ENCODE data around the gene FUOM. TPM values are rescaled to one million over a fixed set of nuclear protein-coding genes. Genes with fewer than 3 reads are reported as not detected.
"Not testable (repeated sequence)": the region's sequence is repeated elsewhere in the genome, so short reads cannot be mapped to it uniquely, and the experiment has no call there.

The FUOM gene
- total RNA-seq, 1 donor from 2014 or later = 13.0 TPM

DNA sequence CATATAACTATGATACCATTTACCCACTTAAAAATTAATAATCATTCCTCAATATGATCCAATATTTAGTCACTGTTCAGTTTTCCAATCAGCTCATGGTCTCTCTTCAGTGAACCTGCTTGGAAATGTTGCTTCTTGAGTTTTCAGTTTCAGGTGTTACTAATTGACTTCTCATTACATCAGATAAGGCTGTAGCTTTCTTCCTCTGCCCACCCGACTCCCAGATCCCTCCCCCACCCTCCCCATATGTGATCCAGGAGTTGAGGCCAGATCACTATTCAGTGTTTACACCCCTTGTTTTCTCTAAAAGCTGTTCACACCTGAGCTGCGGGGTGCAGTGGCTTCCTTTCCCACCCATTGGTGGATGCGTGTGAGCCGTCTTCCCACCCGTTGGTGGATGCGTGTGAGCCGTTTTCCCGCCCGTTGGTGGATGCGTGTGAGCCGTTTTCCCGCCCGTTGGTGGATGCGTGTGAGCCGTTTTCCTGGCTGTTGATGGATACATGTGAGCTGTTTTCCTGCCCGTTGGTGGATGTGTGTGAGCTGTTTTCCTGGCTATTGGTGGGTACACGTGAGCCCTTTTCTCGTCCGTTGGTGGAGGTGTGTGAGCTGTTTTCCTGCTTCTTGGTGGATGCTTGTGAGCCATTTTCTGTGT, 32.9 kb upstream of the FUOM start:
- Mint-ChIP-seq H3K27ac (ENCODE audit: unreplicated experiment) (peak overlapping the region; percentile 39), H3K4me3 (ENCODE audit: unreplicated experiment) (no peak overlapping the region)

GRCh38 chr10:133388973-133389818, 31.4 kb upstream of the FUOM start:
- Mint-ChIP-seq H3K4me1 (ENCODE audit: low read depth, unreplicated experiment) (peaks cover 4% of the 10 kb centered on the region), H3K27me3 (ENCODE audit: unreplicated experiment) (peaks cover 2% of the 10 kb centered on the region), H3K4me3 (ENCODE audit: unreplicated experiment) (no peak overlapping the region), H3K27ac (ENCODE audit: unreplicated experiment) (no peak overlapping the region), H3K36me3 (ENCODE audit: unreplicated experiment) (no peaks in the 10 kb centered on the region), H3K9me3 (ENCODE audit: unreplicated experiment) (peaks cover 11% of the 10 kb centered on the region)
- TF ChIP-seq CTCF (IDR thresholded peaks at IDR 0.05; ENCODE audit: partially characterized antibody, unreplicated experiment) = no peak
- DNase-seq = no peak

More for the DNA sequence above, 32.9 kb upstream of the FUOM start:
- Mint-ChIP-seq H3K36me3 (ENCODE audit: unreplicated experiment) (no peaks in the 10 kb centered on the region), H3K27me3 (ENCODE audit: unreplicated experiment) (no peaks in the 10 kb centered on the region), H3K9me3 (ENCODE audit: unreplicated experiment) (peaks cover 9% of the 10 kb centered on the region), H3K4me1 (ENCODE audit: low read depth, unreplicated experiment) (peaks cover 4% of the 10 kb centered on the region)
- no peak for DNase-seq
- TF ChIP-seq CTCF (IDR thresholded peaks at IDR 0.05; ENCODE audit: partially characterized antibody, unreplicated experiment) = no peak

DNA sequence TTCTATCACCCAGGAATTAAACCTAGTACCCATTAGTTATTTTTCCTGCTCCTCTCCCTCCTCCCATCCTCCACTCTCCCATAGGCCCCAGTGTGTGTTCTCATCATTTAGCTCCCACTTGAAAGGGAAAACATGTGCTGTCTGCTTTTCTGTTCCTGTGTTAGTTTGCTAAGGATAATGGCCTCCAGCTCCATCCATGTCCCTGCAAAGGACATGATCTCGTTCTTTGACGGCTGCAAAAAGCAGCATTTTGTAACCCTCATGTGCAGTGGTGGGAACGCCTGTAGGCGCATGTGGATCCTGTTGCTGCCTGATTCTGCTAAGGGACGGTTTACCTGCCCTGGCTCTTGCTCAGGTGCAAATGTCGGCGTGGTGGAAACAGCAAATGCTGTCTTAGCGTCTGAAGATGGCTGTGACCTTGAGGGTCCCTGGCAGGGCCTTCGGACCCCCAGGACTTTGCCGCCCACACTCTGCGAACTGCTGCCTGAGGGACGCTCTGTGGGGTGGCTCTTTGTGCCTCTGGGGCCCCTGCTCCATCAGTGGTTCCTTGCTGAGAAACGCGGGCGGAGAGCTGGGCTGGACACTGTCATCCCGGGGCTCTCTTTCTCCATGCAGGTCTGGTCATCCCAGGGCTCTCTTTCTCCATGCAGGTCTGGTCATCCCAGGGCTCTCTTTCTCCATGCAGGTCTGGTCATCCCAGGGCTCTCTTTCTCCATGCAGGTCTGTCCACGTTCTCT, 30.6 kb upstream of the FUOM start:
- Mint-ChIP-seq H3K4me3 (ENCODE audit: unreplicated experiment) (no peak overlapping the region), H3K36me3 (ENCODE audit: unreplicated experiment) (no peaks in the 10 kb centered on the region), H3K4me1 (ENCODE audit: low read depth, unreplicated experiment) (peaks cover 8% of the 10 kb centered on the region), H3K9me3 (ENCODE audit: unreplicated experiment) (peaks cover 7% of the 10 kb centered on the region), H3K27me3 (ENCODE audit: unreplicated experiment) (peaks cover 3% of the 10 kb centered on the region), H3K27ac (ENCODE audit: unreplicated experiment) (no peak overlapping the region)
- no peak for TF ChIP-seq CTCF (IDR thresholded peaks at IDR 0.05; ENCODE audit: partially characterized antibody, unreplicated experiment)
- DNase-seq = no peak

DNA sequence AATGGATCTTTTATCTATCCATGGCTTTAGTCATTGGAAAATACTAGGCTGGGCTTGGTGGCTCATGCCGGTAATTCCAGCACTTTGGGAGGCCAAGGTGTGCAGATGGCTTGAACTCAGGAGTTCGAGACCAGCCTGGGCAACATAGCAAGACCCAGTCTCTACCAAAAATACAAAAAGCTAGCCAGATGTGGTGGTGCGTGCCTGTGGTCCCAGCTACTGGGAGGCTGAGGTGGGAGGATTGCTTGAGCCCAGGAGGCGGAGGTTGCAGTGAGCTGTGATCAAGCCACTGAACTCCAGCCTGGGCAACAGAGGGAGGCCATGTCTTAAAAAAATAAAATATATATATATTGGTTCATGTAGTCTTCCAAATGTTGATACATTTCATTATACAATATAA, 29.1 kb upstream of the FUOM start:
- not testable (repeated sequence) for H3K36me3 Mint-ChIP-seq (ENCODE audit: unreplicated experiment); H3K9me3 Mint-ChIP-seq (ENCODE audit: unreplicated experiment); H3K27ac Mint-ChIP-seq (ENCODE audit: unreplicated experiment); H3K27me3 Mint-ChIP-seq (ENCODE audit: unreplicated experiment); H3K4me1 Mint-ChIP-seq (ENCODE audit: low read depth, unreplicated experiment); H3K4me3 Mint-ChIP-seq (ENCODE audit: unreplicated experiment); DNase-seq

DNA sequence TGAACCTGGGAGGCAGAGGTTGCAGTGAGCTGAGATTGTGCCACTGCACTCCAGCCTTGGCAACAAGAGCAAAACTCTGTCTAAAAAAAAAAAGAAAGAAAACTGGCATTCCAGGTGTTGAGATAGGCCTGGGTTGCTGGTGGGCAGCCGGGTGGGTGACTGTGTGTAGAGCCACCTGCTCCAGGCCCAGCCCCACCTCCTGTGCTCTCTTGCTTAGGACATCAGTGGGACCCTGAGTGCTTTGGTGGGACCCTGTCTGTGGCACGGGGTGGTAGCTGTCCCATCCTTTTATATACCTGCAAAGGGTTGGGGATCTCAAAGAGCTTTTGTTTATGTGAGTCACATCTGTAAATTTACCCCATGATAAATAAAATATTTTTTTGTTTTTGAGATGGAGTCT, 27.4 kb upstream of the FUOM start:
- TF ChIP-seq CTCF (IDR thresholded peaks at IDR 0.05; ENCODE audit: partially characterized antibody, unreplicated experiment) = no peak
- peaks cover 7% of the 10 kb centered on the region for H3K9me3 Mint-ChIP-seq (ENCODE audit: unreplicated experiment)
- peaks cover 7% of the 10 kb centered on the region for H3K27me3 Mint-ChIP-seq (ENCODE audit: unreplicated experiment)
- peaks cover 11% of the 10 kb centered on the region for H3K4me1 Mint-ChIP-seq (ENCODE audit: low read depth, unreplicated experiment)
- no peaks in the 10 kb centered on the region for H3K36me3 Mint-ChIP-seq (ENCODE audit: unreplicated experiment)
- no peak for DNase-seq
- H3K27ac Mint-ChIP-seq (ENCODE audit: unreplicated experiment) = no peak overlapping the region
- H3K4me3 Mint-ChIP-seq (ENCODE audit: unreplicated experiment) = no peak overlapping the region

Data from glutamatergic neuron (in vitro differentiated cells).